Activated CD4-positive, alpha-beta T cell treated with anti-CD3 and anti-CD28 coated beads for 4 hours (primary cell): ENCODE results near the gene DGCR2.
"Not testable (repeated sequence)": the region's sequence is repeated elsewhere in the genome, so short reads cannot be mapped to it uniquely, and the experiment has no call there.

ENCODE experiments used
- DNase-seq, 2 donors: peaks; one replicate each; pipeline ENCODE4 v3.0.0-alpha.2; 2020

The DGCR2 gene

DNA sequence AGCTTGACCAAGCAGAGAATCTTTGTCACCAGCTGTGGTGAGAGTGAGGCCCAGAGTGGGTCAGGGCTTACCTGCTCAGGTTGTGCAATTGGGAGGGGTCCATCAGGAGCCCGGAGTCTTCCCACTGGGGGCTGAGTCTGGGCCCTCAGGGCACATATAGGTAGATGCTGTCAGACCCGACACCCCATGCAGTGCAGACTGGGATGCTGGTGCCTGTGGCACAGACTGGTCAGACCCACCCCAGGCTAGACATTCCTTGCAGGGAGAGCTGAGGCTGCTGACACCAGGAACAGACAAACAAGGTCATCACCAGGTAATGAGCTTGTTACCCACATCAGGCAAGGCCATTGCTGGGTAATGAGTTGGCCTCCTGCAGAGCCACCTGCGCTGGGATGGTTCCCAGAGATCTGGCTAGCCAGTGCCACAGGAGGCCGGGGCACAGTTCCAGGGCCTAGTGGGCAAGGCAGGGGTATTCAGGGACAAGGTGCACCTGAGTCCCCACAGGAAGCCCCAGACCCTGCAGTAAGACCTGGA lies 97.2 kb downstream of the DGCR2 start:
- DNase-seq: not testable (repeated sequence)

DNA sequence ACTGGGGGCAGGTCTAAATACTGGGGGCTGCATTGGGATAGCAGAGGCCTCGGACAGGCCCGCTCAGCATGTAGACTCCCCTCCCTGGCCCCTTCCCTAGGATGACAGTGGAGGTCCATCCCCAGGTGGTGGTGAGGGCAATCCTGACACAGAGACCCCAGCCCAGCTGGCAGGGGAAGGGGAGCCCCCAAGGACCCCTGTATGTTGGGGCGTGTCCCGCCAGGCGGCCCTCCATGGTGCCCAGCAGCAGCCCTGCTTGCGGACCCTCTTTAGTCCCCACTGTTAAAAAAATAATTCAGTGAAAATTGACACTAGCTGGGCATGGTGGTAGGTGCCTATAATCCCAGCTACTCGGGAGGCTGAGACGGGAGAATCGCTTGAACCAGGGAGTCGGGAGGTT lies 98.3 kb downstream of the DGCR2 start:
- DNase-seq: not testable (repeated sequence)

DNA sequence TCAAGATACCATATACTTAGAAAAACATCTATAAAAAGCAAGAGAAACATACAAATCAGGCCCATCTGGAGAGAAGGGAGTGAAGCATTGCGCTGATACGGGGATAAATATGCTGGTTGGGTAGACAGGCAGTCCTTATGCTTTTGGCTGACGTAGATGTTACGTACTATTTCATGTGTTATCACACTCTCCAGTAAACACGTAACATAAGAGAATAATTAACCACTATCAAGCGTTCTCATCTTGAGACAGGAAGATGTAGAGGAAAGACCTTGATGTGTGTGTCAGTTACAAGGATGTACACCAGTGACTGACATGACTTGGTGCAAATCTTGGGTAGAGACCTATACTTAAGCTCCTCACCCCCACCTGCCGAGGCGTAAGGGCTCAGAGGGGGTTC lies 99.5 kb downstream of the DGCR2 start:
- no peak for DNase-seq

DNA sequence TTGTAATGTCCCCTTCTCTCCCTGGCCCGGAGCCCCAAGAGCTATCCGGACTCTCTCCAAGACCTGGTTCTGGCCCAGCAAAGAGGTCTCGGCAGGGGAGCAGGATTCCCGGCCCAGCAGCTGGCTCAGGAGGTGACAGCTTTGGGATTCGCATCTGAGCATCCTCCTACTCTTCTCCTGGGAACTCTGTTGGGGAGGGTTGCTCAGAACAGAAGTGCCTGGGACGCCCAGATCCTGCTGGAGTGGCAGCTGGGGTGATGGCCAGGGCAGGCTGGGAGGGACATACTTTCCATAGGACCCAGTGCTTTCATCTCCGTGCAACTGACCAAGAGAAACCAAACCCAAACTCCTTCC lies 102.6 kb downstream of the DGCR2 start:
- DNase-seq: no peak

DNA sequence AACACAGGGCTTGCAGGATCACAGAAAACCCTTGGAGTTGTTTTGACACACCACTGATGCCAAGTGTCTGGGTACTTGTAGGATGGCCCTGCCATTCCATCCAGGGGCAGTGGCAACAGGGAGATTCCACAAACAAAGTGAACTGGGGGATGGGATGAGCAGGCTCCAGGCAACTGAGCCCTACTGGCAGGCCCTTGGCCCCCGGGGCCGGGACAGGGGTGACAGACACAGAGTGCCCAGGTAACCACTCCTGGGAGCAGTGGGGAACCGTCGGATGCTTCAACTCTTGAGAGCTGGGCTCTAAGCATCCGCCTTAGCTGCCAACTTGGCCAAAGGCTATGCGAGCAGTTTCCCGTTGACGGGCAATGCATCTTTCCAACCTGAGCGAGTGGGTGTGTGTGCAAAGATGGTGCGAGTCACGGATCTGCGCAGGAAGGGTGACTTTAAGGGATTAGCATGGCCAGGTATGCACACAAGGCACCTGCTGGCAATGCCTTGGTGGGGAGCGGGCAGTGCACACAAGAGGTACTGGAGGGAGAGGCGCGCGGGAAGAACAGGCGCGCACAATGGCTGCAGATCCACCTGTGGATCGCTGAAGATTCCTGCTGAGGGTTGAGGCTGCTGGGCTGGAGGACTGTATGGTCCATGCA lies 103.1 kb downstream of the DGCR2 start:
- DNase-seq: no peak

DNA sequence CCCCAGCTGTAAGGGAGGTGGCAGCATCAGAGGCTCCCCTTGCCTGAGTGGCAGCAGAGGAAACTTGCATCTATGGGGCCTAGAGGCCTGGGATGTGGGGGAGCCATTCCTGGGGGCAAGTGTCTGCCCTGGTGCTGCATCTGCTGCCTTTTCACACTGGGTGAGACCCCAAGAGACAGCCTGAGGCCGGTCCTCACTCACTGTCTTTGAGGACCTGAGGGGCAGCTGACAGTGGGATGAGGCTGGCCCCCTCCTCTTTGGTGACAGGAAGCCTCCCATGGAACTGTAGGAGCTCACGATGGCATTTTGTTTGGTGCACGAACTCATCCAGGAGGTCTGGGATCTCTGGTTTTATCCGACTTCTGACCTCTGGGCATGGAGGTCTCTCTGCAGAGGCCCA lies 104.0 kb downstream of the DGCR2 start:
- DNase-seq: no peak

DNA sequence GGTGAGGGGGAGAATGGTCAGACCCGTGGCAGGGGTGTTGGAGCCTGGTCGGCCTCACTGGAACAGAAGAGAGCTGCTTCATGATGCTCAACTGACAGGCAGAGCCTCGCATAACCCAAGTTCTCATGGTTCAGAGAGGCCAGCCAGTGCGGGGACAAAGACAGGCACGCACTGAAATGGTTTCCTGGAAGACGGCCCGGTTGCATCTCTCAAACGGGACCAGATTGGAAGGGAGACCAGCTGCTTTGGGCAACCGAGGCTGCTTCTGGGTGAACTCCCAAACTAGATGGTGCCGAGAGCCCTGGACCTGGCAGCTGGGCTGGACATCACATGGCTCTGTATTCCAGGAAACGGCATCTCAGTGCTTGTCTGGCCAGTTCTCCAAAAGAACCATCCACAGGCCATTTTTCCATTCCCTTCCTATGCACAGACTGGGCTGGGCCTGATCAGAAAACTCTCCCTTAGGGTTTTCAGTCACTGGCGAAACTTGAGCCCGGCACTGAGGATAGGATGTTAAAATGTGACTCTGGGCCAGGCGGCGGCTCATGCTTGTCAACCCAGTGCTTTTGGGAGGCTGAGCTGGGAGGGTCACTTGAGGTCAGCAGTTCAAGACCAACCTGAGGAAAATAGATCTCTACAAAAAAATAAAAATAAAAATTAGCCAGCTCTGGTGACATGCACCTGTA lies 106.0 kb downstream of the DGCR2 start:
- no peak for DNase-seq

DNA sequence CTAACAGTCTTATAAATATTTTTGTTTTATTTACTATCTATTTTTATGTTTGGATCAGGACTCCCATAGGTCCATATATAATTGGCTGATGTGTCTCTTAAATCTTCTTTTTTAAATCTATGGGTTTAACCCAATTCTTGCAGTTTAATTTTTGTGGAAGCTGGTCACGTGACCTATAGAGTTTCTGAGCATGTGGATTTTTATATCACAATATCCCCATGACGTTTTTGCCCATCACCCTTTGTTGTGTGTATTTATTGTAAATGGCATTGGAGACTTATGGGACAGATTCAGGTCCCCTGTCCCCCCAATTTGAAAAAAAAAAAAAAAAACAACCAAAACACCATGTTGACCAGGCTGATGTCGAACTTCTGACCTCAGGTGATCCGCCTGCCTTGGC lies 107.3 kb downstream of the DGCR2 start:
- DNase-seq: no peak

DNA sequence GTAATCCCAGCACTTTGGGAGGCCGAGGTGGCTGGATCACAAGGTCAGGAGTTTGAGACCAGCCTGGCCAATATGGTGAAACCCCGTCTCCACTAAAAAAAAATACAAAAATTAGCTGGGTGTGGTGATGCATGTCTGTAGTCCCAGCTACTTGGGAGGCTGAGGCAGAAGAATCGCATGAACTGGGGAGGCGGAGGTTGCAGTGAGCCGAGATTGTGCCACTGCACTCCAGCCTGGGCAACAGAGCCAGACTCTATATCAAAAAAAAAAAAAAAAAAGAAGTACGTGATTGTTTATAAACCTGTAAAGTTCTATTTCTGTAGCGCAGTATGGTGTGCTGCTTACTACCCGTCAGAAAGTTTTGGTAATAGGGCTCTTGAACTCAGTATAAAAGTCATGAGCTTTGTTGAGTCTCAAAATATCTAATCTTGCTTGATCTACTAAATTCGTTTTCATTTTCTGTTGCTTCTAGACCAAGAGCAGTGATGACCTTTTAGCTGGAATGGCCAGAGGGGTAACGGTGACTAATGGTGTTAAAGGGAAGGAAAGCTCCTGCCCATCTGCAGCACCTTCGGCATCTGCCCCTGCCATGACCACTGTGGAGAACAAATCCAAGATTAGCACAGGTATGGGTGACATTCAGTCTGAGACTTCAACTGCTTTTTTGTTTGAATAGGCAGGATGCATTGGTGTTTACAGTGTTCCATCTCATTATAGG lies 108.2 kb downstream of the DGCR2 start:
- not testable (repeated sequence) for DNase-seq

DNA sequence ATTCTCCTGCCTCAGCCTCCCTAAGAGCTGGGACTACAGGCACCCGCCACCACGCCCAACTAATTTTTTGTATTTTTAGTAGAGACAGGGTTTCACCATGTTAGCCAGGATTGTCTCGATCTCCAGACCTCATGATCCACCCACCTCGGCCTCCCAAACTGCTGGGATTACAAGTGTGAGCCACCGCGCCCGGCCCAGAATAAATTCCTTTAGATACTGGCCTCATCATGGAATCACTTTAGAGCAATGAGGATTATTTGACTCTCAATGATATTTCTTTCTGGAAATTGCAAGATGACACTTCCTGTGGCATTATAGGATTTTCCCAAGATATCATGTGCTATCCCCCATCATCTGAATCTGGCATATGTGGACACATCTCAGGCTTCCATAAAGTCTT lies 108.8 kb downstream of the DGCR2 start:
- not testable (repeated sequence) for DNase-seq

DNA sequence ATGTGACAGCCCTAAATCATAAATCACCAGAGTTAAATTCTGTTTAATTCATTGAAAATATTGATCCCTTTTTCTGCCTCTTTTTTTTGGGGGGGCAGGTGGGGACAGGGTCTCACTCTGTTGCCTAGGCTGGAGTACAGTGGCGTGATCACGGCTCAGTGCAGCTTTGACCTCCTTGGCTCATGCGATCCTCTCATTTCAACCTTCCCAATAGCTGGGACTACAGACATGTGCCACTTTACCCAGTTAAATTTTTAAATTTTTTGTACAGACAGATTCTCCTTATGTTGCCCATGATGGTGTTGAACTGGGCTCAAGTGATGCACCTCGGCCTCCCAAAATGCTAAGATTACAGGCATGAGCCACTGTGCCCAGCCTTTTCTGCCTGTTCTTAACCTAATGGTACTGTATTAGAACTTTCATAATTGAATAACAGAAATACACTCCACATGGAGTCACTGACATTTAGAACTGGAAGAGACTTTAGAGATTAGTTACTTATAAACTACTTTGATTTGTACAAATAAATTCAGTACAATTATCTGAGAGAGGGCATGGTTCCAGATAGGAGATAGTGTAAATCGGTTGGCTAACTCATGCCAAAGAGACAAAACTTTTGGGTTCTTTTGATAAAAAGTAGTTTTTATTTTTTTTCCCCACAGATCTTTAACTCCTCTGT lies 109.8 kb downstream of the DGCR2 start:
- no peak for DNase-seq

DNA sequence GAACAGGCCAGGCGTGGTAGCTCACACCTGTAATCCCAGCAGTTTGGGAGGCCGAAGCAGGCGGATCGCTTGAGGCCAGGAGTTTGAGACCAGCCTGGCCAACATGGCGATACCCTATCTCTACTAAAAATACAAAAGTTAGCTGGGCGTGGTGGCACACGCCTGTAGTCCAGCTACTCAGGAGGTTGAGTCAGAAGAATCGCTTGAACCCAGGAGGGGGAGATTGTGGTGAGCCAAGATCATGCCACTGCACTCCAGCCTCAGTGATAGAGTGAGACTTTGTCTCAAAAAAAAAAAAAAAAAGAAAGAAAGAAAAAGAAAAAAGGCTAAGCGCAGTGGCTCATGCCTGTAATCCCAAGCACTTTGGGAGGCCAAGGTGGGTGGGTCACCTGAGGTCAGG lies 110.6 kb downstream of the DGCR2 start:
- DNase-seq: not testable (repeated sequence)

DNA sequence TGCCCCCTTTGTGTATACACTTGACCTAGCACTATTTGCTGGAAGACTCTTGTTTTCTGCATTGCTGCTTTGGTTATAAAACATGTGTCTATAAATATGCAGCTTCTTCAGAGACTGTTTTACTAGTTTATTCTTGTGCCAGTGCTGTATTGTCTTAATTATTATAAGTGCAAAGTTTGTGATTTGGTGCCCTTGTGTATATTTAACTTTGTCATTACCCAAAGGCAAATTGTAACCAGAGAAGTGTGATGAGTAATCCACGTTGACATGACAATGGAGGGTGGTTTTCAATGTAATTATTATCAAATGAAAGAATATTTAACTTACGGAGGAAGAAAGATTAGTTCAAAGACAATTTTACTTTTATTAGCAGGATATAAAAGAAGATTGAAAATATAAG lies 111.1 kb downstream of the DGCR2 start:
- DNase-seq: no peak

DNA sequence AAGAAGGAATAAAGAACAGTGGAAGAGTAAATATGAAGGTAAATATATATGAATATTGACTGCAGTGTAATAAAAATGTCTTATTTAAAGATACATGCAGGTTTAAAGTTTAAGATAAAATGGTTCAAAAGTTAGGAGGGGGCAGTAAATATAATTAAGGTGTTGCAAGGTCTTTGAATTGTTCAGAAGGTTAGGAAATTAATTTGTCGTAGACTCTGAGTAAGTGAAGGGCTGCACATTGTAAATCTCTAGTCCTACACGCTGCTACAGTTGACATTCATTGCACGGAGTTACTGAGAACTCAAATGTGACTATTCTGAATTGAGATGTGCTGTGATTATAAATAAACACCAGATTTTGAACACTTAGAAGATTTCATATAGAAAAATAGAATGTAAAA lies 116.3 kb downstream of the DGCR2 start:
- DNase-seq: no peak

DNA sequence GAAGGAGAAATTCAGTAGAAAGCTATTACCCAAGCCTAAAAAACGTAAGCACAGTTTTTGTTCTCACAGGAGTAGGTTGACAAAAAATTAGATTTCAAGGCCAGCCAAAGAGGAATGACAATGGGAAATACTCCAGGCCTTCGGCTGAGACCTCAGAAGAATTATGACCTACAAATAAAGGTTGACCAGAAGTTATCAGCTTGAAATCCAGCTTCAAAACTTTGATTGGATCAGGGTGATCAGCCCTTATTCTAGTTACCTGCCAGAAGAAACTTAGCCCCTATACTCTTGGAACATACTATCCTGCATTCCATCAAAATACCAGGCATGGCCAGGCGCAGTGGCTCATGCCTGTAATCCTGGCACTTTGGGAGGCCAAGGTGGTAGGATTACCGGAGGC lies 117.7 kb downstream of the DGCR2 start:
- DNase-seq: no peak

DNA sequence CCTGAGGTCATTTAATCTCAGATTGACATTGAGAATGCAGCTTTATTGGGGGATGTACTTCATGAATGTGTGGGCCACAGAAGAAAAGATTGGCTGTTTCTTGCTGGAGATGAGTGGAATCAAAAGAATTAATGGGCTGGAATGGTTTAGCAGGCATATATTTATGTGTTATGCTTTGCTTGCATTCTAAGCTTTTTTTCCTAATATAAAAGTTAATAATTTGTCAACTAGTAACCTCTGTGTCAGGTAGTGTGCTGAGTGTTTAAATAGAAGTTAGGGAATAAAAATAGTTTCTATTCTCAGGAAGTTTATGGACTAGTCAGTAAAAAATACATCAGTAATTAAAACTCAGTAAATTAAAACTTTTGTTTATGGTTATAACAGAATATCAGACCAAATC lies 118.7 kb downstream of the DGCR2 start:
- no peak for DNase-seq

DNA sequence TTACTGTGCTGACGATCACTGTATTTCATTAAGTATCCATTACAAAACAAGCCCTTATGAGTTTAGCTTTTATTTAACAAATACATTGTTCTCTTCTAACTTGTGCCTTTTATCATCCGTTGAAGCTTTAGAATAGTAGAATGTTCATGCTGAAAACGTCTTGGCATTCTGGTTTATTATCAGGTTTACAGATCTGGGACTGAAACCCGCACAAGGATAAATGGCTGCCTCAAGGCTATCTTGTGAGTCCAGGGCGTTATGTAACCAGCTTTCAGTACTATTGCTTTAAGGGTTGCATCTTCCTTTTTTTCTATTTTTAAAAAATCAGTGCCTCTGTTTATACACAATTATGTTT lies 119.6 kb downstream of the DGCR2 start:
- DNase-seq: no peak

DNA sequence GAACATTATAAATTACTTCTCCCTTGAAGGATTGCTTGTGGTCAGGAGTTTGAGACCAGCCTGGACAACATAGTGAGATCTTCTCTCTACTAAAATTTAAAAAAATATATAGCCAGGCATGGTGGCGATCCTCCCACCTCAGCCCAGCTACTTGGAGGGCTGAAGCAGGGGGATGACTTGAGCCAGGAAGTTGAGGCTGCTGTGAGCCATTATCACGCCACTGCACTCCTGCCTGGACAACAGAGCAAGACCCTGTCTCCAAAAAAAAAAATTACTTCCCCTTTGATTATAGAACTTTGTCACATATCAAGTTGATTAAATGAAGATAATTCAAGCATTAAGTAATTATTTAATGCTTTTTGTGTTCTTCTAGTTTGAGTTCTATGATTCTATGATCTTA lies 121.0 kb downstream of the DGCR2 start:
- no peak for DNase-seq

DNA sequence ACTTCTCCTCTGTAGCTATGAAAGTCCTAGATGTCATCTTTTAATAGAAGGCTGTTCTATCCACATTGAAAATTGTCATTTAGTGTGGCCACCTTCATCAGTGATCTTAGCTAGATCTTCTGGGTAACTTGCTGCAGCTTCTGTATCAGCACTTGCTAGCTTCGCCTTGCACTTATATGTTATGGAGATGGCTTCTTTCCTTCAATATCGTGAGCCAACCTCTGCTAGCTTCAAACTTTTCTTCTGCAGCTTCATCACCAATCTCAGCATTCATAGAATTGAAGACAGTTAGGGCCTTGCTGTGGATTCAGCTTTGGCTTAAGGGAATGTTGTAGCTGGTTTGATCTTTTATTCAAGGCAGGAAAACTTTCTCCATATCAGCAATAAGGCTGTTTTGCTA lies 122.1 kb downstream of the DGCR2 start:
- DNase-seq: not testable (repeated sequence)

DNA sequence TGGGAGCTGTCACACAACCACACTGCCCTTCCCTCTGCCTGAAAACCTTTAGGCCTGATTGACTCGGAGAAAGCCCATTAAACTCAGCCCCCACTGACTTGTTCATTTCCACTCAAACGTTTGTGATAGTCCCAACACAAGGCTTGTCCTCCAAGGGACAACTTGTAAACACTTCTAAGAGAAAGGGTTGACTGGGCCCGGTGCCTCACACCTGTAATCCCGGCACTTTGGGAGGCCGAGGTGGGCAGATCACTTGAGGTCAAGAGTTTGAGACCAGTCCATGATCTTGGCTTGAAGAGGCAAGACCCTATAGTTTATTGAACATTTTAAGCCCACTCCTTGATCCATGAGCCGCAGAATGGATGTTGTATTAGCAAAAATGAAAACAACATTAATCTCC lies 122.8 kb downstream of the DGCR2 start:
- DNase-seq: no peak

DNA sequence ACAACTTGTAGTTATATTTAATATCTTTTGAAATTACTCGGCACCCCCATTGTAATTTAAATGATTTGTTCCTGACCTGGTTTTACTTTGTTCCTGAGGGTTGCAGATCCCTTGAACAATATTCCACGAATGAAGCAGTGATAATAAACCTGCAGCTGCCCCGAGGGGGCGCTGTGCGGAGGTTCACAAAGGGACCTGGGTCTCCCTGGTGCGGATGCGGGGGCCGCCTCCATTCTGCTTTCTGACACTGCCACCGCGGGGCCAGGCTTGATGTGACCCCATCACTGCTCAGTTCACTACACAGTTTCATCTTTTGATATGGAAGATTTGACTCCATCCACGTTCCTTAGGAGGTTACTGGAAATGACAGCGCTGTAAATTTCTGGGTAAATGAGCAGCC lies 123.2 kb downstream of the DGCR2 start:
- no peak for DNase-seq

DNA sequence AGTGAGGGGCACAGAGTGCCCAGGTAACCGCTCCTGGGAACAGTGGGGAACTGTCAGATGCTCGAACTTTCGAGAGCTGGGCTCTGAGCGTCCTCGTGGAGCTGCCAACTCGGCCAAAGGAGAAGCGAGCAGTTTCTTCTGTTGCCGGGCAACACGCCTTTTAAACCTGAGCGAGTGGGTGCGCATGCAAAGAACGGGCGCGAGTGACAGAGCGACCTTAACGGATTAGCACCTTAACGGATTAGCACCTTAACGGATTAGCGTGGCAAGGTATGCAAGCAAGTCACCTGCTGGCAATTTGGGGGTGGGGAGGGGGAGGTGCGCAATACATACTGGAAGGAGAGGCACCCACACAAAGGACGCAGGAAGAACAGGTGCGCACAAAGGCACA lies 124.3 kb downstream of the DGCR2 start:
- no peak for DNase-seq

DNA sequence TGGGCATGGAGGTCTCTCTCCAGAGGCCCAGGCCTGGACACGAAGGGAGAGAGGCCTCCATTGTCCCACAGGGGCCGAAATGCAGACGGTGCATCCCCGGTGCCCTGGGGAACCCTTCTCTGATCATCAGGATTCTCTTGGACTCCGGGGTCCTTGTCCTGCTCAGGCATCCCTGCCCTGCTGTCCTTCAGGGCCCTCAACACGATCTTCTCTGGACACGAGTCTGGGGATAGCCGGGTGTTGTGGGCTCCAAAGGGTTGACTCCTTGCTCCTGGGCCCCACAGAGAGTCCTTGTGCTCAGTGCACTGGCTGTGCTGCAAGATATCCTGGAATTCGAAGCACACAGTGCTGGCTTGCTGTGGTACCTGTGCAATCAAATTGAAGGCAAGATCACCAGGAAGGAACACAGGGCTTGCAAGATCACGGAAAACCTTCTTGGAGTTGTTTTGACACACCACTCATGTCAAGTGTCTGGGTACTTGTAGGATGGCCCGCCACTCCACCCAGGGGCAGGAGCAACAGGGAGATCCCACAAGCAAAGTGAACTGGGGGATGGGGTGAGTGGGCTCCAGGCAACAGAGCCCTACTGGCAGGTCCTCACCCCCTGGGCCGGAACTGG lies 124.8 kb downstream of the DGCR2 start:
- DNase-seq: no peak
